PC-9 (cell line): ENCODE measurements around the gene TBL1Y.

Experiments used
- CTCF ChIP-seq: fragments of 200-600 bp; sonication (generic); conservative IDR thresholded peaks from 2 replicates; pipeline ENCODE4 v1.6.1; 2017; ENCODE audit warnings: mixed run types, antibody characterized with exemption, mild to moderate bottlenecking, moderate library complexity
- EZH2 ChIP-seq: fragments of 200-600 bp; sonication (generic); IDR thresholded peaks from 2 replicates; pipeline ENCODE4 v1.8.0; 2017; ENCODE audit warnings: antibody characterized with exemption, low read depth

- TF ChIP-seq CTCF, result no peak
- TF ChIP-seq EZH2, result no peak
Measured at GRCh38 chrY:7125136-7126056, 214.9 kb downstream of the TBL1Y start.
